ENCODE measurements around the gene CCDC192.
"Not testable (repeated sequence)": the region's sequence is repeated elsewhere in the genome, so short reads cannot be mapped to it uniquely, and the experiment has no call there.

DNA sequence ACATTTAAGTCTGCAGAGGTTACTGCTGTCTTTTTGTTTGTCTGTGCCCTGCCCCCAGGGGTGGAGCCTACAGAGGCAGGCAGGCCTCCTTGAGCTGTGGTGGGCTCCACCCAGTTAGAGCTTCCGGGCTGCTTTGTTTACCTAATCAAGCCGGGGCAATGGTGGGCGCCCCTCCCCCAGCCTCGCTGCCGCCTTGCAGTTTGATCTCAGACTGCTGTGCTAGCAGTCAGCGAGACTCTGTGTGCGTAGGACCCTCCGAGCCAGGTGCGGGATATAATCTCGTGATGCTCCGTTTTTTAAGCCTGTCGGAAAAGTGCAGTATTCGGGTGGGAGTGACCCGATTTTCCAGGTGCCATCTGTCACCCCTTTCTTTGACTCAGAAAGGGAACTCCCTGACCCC is 36.2 kb downstream of the CCDC192 start:
- not testable (repeated sequence) for TF ChIP-seq NFATC4 (CRISPR knock-in tag; IDR thresholded peaks at IDR 0.05); JUN (CRISPR knock-in tag; IDR thresholded peaks at IDR 0.05); SP1 (CRISPR knock-in tag; conservative IDR thresholded peaks at IDR 0.05); CBFB (CRISPR knock-in tag; IDR thresholded peaks at IDR 0.05; ENCODE audit: low read depth); CREB1 (CRISPR knock-in tag; IDR thresholded peaks at IDR 0.05); NR3C1 (CRISPR knock-in tag; conservative IDR thresholded peaks at IDR 0.05; ENCODE audit: low read depth)
- TF ChIP-seq, protein P1, sequence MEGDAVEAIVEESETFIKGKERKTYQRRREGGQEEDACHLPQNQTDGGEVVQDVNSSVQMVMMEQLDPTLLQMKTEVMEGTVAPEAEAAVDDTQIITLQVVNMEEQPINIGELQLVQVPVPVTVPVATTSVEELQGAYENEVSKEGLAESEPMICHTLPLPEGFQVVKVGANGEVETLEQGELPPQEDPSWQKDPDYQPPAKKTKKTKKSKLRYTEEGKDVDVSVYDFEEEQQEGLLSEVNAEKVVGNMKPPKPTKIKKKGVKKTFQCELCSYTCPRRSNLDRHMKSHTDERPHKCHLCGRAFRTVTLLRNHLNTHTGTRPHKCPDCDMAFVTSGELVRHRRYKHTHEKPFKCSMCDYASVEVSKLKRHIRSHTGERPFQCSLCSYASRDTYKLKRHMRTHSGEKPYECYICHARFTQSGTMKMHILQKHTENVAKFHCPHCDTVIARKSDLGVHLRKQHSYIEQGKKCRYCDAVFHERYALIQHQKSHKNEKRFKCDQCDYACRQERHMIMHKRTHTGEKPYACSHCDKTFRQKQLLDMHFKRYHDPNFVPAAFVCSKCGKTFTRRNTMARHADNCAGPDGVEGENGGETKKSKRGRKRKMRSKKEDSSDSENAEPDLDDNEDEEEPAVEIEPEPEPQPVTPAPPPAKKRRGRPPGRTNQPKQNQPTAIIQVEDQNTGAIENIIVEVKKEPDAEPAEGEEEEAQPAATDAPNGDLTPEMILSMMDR (IDR thresholded peaks at IDR 0.05): not testable (repeated sequence)

Measured in WTC11 (cell line).